DMS79 treated with DMSO at 0.1 percent for 48 hours (cell line): ENCODE results near the gene CBLC.

ENCODE experiments used
- DNase-seq: peaks from one replicate; lab custom pipeline; 2025; lab: John Stamatoyannopoulos, UW

The CBLC gene

GRCh38 chr19:44799627-44800346 lies 22.1 kb downstream of the CBLC start:
- no peak for DNase-seq

DNA sequence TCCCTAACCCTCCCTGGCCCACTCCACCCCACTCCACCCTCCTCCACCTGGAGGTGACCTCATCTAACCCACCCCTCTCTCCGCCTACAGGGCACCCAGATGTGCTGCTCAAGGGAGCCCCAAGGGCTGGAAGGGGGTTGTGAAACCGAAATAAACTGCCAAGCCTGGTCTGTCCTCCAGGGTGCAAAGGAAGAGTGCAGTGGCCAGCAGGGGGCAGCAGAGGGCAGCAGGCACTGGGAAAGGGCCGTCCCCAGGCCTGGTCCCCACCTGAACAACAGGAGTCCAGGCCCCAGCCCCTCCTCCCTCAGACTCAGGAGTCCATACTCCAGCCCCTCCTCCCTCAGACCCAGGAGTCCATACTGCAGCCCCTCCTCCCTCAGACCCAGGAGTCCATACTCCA lies 22.8 kb downstream of the CBLC start:
- DNase-seq, result peak; percentile 55

DNA sequence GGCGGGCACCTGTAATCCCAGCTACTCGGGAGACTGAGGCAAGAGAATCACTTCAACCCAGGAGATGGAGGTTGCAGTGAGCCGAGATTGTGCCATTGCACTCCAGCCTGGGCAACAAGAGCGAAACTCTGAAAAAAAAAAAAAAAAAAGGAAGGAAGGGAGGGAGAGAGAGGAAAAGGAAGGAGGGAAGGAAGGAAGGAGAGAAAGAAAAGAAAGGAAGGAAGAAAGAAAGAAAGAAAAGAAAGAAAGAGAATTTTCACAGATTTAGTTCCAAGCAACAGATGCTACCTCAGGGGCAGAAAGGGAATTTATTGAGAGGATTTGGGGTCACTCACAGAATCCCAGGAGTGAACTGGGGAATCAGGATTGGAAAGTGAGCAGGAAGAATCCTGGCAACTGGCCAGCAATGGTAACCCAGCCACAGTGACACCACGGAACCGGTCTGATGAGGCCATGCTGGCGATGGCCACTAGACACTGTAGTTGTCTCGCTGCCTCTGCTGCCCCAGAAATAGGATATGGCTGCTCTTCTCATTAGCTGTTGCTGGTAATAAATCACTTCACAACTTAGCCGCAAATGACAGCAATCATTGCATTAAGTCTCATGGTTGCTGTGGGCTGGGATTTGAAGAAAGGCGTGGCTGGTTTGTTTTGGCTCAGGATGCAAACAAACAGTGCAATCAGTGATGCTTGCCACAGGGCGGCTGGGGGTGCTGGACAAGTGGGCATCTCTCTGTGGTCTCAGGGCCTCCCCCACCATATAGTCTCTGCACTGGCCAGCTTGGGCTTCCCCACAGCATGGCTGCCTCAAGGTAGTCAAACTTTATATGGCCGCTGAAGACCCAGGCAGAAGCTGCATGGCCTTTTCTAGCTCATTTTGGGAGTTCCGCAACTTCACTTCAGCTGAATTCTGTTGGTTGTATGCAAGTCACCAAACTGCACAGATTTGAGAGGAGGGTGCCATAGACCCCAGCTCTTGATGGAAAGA lies 26.0 kb downstream of the CBLC start:
- peak; percentile 16 for DNase-seq

GRCh38 chr19:44806291-44806690 lies 28.6 kb downstream of the CBLC start:
- no peak for DNase-seq

GRCh38 chr19:44807162-44807561 lies 29.5 kb downstream of the CBLC start:
- no peak for DNase-seq

DNA sequence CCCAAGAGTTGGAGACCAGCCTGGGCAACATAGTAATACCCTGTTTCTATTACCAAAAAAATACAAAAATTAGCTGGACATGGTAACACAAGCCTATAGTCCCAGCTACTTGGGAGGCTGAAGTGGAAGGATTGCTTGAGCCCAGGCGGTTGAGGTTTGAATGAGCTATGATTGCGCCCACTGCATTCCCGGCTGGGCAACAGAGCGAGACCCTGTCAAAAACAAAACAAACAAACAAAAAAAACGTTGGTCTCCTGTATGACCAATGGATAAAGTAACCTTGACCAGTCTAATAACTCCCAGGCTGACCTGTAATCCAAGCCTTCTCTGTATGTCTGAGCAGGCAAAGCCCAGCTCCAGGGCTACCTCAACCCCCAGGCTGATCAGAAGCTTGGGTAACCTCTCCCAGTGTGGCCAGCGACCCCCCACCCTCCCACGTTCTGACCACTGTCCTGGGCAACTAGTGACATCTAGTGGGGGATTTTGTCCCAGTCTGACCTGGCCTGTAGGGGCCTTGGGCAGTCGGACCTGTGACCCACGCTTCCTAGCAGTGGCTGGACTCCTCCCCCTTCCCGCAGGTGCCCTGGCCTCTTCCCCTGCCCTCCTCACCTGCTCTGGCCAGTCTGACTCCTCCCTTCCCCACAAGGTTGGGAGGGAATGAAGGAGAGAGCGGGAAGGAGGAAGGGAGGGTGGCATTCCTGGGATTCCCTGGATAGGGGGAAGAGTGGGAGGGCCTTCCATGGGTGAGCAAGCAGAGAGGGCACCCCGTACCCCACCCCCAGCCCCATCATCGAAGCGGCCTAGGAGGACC lies 30.2 kb downstream of the CBLC start:
- DNase-seq, result no peak

- DNase-seq, result peak; percentile 24
Observed at GRCh38 chr19:44808463-44809371, 31.0 kb downstream of the CBLC start, which contains the start of gene BCAM. Gene BCAM (plus strand): TSS chr19:44809103. CDS start chr19:44809125, 22 bp downstream.

DNA sequence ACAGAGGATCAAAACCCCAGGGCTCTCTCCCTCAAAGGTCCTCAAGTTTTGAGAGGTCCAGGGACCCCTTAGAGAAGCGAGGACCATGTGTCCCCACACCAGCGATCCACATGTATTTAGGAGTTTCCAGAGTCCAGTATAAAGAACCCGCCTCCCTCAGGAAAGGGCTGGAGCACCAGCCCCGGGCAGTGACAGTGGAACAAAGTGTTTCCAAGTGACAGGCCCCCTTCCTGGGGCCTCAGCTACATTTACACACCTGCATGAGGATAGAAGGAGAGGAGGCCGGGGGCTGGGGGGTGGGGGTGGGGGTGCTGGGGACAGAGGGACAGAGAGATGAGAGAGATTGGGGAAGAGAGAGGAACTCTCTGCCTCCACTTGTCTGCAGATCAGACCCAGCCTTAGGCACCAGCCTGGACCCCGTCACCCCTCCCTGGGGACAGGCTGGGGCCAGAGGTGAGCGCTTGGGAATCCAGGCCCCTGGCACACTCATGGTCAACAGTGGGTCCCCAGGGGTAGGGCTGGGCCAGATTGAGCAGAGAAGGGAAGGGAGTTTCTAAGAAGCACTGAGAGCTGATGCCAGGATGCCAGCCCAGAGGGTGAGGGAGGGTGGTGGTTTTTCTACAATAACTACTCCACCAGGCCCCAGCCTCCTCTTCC lies 32.0 kb downstream of the CBLC start:
- no peak for DNase-seq

DNA sequence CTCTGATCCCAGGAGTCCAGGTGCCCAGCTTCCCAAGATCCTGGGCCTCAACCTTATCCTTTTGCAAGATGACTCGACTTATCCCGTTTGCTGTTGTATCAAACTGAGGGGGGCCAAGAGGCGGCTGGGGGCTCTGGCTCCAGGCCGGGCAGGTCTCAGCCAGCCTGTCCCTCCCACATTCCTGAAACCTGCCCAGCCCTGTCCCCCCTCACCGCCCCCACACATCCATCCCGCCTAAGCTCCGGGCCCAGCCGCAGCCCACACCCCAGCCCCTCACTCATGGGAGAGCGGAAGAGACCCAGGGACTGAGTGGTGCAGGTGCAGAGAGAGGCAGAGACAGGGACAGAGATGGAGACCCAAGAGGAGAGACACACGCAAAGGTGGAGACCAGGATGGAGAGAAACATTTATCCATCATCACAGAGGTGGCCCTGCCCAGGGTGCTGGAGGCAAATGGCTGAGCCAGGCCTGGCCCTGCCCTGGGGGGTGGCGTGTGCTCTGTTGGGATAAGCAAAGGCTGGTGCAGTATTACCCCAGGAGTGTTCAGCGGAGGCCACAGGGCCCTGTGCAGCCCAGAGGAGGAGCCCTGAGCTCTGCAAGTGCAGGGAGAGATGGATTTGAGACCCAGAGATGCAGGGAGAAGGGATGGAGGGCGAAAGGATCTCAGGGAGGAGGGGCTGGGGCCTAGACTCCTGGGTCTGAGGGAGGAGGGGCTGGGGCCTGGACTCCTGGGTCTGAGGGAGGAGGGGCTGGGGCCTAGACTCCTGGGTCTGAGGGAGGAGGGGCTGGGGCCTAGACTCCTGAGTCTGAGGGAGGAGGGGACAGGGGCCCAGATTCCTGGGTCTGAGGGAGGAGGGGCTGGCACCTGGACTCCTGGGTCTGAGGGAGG lies 32.8 kb downstream of the CBLC start:
- DNase-seq, result no peak

- no peak for DNase-seq
Observed at GRCh38 chr19:44811122-44811419, 33.4 kb downstream of the CBLC start.

- DNase-seq, result no peak
Observed at GRCh38 chr19:44812142-44812718, 34.5 kb downstream of the CBLC start.

- DNase-seq, result no peak
Observed at GRCh38 chr19:44813070-44813840, 35.6 kb downstream of the CBLC start.

DNA sequence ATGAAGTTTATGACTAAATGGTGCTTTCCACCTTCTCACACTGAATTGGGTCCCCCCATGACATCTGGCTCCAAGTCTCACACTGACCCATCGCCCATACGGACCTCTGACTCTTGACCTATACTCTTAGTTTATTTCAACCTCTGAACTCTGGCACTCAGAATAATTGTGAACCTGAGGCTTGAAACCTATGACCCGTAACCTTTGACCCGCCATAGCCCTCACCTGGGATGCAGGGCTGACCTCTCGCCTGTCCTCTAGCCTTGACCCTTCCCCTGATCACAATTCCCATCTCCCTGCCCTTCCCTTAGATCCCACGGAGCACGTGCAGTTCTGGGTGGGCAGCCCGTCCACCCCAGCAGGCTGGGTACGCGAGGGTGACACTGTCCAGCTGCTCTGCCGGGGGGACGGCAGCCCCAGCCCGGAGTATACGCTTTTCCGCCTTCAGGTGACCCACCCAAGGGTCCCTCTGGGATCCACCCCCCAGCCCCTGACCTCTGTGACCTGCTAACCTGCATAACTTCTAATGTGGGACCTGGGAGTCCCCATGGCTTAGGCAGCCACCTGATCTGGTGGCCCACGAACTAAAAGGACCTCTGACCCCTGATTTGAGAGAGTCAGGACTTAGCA lies 36.3 kb downstream of the CBLC start:
- DNase-seq, result no peak

- DNase-seq, result no peak
Observed at GRCh38 chr19:44814517-44814916, 36.8 kb downstream of the CBLC start.

DNA sequence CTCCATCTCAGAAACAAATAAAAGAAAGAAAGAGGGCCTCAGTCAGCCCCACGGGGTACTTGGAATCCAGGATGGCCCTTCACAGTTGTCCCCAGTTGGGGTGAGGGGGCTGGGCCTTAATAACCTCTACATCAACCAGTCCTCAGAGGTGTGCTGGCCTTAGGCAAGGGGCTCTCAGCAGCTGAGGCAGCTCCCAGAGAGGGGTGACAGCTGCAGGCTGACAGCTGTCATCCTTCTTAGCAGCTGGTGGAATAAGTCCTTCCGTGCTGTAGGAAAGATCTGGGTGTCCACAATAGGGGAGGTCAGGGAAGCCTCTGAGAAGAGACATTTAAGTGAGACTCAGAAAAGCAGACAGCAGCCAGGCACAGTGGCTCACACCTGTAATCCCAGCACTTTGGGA lies 38.6 kb downstream of the CBLC start:
- DNase-seq, result no peak

DNA sequence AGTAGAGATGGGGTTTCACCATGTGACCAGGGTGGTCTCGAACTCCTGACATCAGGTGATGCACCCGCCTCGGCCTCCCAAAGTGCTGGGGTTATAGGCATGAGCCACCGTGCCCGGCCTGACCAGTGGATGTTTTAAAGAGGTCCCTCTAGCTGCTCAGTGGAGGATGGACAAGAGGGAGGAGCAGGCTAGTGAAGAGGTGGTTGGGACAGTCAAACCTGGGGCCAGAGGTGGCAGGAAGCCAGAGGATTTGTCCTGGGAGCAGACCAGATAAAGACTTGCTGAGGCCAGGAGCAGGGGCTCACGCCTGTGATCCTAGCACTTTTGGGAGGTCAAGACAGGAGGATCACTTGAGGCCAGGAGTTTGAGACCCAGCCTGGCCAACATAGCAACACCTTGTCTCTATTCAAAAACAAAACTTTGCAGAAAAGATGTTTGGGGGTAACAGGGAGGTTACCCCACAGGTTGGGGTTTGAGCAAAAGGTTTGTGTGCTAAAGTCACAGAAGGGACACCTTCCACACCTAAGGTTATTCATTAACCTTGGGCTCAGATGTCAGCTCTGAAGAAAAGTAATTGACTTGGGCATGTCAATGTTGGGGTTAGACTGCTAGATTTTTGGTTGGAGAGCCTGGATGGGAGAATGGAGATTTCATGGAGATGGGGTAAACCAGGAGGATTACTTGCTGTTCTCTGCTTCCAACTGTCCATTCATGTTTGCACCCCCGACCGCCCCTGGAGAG lies 40.2 kb downstream of the CBLC start:
- DNase-seq, result no peak

- no peak for DNase-seq
Observed at GRCh38 chr19:44818466-44819031, 40.9 kb downstream of the CBLC start.
